Breast epithelium (tissue), 4 donors: Measurements from ENCODE around the gene KRT78. TPM values are rescaled to one million over a fixed set of nuclear protein-coding genes. Genes with fewer than 3 reads are reported as not detected.
A peak's percentile ranks its signal among the peaks of the same experiment; 100 is the strongest.

Experiments used
- DNase-seq, 2 donors: peaks; one replicate each; pipeline ENCODE4 v3.0.0-alpha.2; 2019; ENCODE audit warnings: low spot score in 2 of 2
- H3K27ac ChIP-seq, 2 donors: fragments of 200-600 bp; sonication (generic) in 1 of 2; one replicate each; pipeline ENCODE4 v1.5.1; 2016 to 2019; ENCODE audit warnings: mild to moderate bottlenecking in 1 of 2
- H3K27me3 ChIP-seq, 2 donors: fragments of 200-600 bp; sonication (generic) in 1 of 2; one replicate each; pipeline versions ENCODE4 v1.5.1 to v1.6.0; 2017 to 2019; ENCODE audit warnings: control low read depth in 1 of 2, mild to moderate bottlenecking in 1 of 2
- H3K36me3 ChIP-seq: fragments of 200-600 bp; one replicate; pipeline ENCODE4 v1.5.1; 2019
- H3K4me1 ChIP-seq, 2 donors: fragments of 200-600 bp; sonication (generic); one replicate each; pipeline ENCODE4 v1.5.1; 2016 to 2019; ENCODE audit warnings: control low read depth in 1 of 2
- H3K4me3 ChIP-seq, 3 donors: fragments of 200-600 bp; sonication (generic); 1 replicate in 2 of 3; 2 replicates in 1 of 3; pipeline ENCODE4 v1.5.1; 2016 to 2019; ENCODE audit warnings: mild to moderate bottlenecking in 3 of 3, moderate library complexity in 2 of 3
- H3K9me3 ChIP-seq, 2 donors: fragments of 200-600 bp; sonication (generic) in 1 of 2; one replicate each; pipeline ENCODE4 v1.5.1; 2016 to 2019; ENCODE audit warnings: control low read depth in 1 of 2
- CTCF ChIP-seq, 3 donors: fragments of 450-650 bp; IDR thresholded peaks; one replicate each; pipeline ENCODE4 v1.5.1; 2016 to 2017; ENCODE audit warnings: antibody characterized with exemption in 3 of 3, mild to moderate bottlenecking in 3 of 3, moderate library complexity in 3 of 3
- POLR2A ChIP-seq: fragments of 450-650 bp; IDR thresholded peaks from one replicate; pipeline ENCODE4 v1.6.1; 2016; ENCODE audit warnings: antibody characterized with exemption, mild to moderate bottlenecking, moderate library complexity
- POLR2AphosphoS5 ChIP-seq, 3 donors: sonication (generic); formaldehyde crosslinking; IDR thresholded peaks; one replicate each; pipeline ENCODE4 v1.6.1; 2017; ENCODE audit warnings: antibody characterized with exemption in 3 of 3
- intact Hi-C: fragments of 100-400 bp; cut with DNase I; formaldehyde crosslinking; loops from one replicate; pipeline ENCODE4 v1.15.1; 2023; ENCODE audit warnings: low total_unique reads
- total RNA-seq, 3 donors: library from RNA; depleted of rRNA; stranded (reverse); fragments of >200 nt; gene quantifications; one replicate each; pipeline ENCODE4 v1.1.0, GENCODE V29; 2016

The KRT78 gene
- total RNA-seq, 3 donors from 2014 or later: 2.0 TPM; not detected in 2

GRCh38 chr12:52831251-52831650 is 17.5 kb downstream of the KRT78 start:
- intact Hi-C loops: no loop called here
- no peak overlapping the region for H3K4me3 ChIP-seq
- peak in 1 of 2 donors; percentile 36 for DNase-seq
- no peak overlapping the region for H3K27ac ChIP-seq
- no peaks in the 10 kb centered on the region for H3K27me3 ChIP-seq
- no peaks in the 10 kb centered on the region for H3K36me3 ChIP-seq
- no peaks in the 10 kb centered on the region for H3K9me3 ChIP-seq
- no peaks in the 10 kb centered on the region for H3K4me1 ChIP-seq
- TF ChIP-seq POLR2A (no peak), POLR2AphosphoS5 (IDR thresholded peaks at IDR 0.05) (no peak), CTCF (IDR thresholded peaks at IDR 0.05) (no peak)

- Histone ChIP-seq H3K4me1 (no peaks in the 10 kb centered on the region), H3K4me3 (no peak overlapping the region), H3K9me3 (no peaks in the 10 kb centered on the region), H3K36me3 (no peaks in the 10 kb centered on the region), H3K27ac (no peak overlapping the region), H3K27me3 (no peaks in the 10 kb centered on the region)
- no peak for DNase-seq
- TF ChIP-seq CTCF (IDR thresholded peaks at IDR 0.05): no peak
- no peak for TF ChIP-seq POLR2AphosphoS5 (IDR thresholded peaks at IDR 0.05)
- TF ChIP-seq POLR2A: no peak
- intact Hi-C loops: no loop called here
Measured at GRCh38 chr12:52829986-52830770, 18.6 kb downstream of the KRT78 start.

- no peaks in the 10 kb centered on the region for H3K4me1 ChIP-seq
- TF ChIP-seq POLR2A (no peak), POLR2AphosphoS5 (IDR thresholded peaks at IDR 0.05) (no peak), CTCF (IDR thresholded peaks at IDR 0.05) (no peak)
- no peaks in the 10 kb centered on the region for H3K9me3 ChIP-seq
- no peak overlapping the region for H3K4me3 ChIP-seq
- intact Hi-C loops: no loop called here
- H3K36me3 ChIP-seq: no peaks in the 10 kb centered on the region
- no peak for DNase-seq
- no peaks in the 10 kb centered on the region for H3K27me3 ChIP-seq
- H3K27ac ChIP-seq: no peak overlapping the region
Measured at GRCh38 chr12:52828591-52829021, 20.2 kb downstream of the KRT78 start.

- Histone ChIP-seq H3K4me1 (no peaks in the 10 kb centered on the region), H3K27me3 (no peaks in the 10 kb centered on the region), H3K27ac (no peak overlapping the region), H3K36me3 (no peaks in the 10 kb centered on the region), H3K9me3 (no peaks in the 10 kb centered on the region), H3K4me3 (no peak overlapping the region)
- TF ChIP-seq CTCF (IDR thresholded peaks at IDR 0.05) (no peak), POLR2AphosphoS5 (IDR thresholded peaks at IDR 0.05) (no peak), POLR2A (no peak)
- no peak for DNase-seq
- intact Hi-C loops: no loop called here
Measured at GRCh38 chr12:52828156-52828555, 20.6 kb downstream of the KRT78 start.

- no peak for DNase-seq
- TF ChIP-seq POLR2A: no peak
- TF ChIP-seq CTCF (IDR thresholded peaks at IDR 0.05): no peak
- TF ChIP-seq POLR2AphosphoS5 (IDR thresholded peaks at IDR 0.05): no peak
- Histone ChIP-seq H3K4me3 (no peak overlapping the region), H3K4me1 (no peaks in the 10 kb centered on the region), H3K9me3 (no peaks in the 10 kb centered on the region), H3K36me3 (no peaks in the 10 kb centered on the region), H3K27ac (no peak overlapping the region), H3K27me3 (no peaks in the 10 kb centered on the region)
- intact Hi-C loops: no loop called here
Measured at GRCh38 chr12:52827499-52828090, 21.2 kb downstream of the KRT78 start.
